AG04449 (cell line): ENCODE results near the gene SGMS2.
A peak's percentile ranks its signal among the peaks of the same experiment; 100 is the strongest.

ENCODE experiments used
- CTCF ChIA-PET: fragments of 350-600 bp; formaldehyde crosslinking; extraction: SDS; loops from one replicate; lab custom pipeline; 2021; ENCODE audit warnings: antibody characterized with exemption; lab: Yijun Ruan, JAX
- POLR2A ChIA-PET: fragments of 400-600, 350-600 bp; formaldehyde crosslinking; extraction: SDS; loops from one replicate; lab custom pipeline; 2020; ENCODE audit warnings: antibody characterized with exemption, inconsistent platforms; lab: Yijun Ruan, JAX
- DNase-seq: peaks from one replicate; pipeline ENCODE4 v3.0.0-alpha.2; 2010; ENCODE audit warnings: low read depth, low spot score
- H3K4me3 ChIP-seq: 2 replicates; pipeline ENCODE4 v1.5.1; 2011; ENCODE audit warnings: low read depth, mild to moderate bottlenecking, control low read depth, low read length
- TF ChIP-seq, protein P1 (sequence below): IDR thresholded peaks from one replicate; pipeline ENCODE4 v1.5.1; 2011; ENCODE audit warnings: mild to moderate bottlenecking, moderate library complexity, low read length, control low read depth, inconsistent platforms; ENCODE audit not compliant: insufficient read depth; ENCODE audit errors: missing control alignments

Gene SGMS2

DNA sequence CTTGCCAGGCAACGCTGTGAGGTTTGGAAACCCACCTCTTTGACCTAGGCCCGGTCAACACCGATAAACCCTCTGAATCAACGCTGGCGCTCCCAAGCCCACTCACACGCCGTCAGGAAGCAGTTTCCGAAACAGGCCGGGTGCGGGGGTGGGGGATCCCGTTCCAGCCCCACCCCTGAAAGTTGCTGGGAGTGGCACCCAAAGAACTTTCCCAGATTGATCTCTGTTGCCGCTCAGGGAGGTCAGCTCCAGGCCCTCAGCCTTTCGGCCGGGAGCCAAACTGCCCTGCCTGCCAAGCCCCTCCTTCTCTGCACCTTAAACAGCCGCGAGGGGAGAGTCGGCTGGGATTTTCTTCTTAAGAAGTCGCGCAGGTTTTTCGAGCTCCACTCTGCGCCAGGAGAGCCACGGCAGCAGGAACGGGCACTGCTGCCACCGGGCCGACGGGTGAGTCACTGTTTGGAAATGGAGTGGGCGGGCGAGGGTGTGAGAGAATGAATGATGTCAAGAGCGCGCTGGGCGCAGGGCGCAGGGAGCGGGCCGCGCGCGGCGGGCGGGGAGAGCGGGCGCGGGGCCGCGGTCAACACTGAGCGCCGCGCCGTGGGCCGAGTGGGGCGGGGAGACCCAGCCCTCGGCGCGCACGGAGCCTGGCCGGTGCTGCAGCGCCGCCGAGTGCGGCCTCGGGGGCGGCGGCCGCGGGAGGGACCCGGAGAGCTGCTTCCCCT lies at the start of gene SGMS2:
Gene SGMS2 (plus strand): TSS at position 583 of the 722 bp plus-strand sequence. CDS start 70,622 bp downstream, outside the sequence.
- DNase-seq = peak; percentile 44
- POLR2A ChIA-PET = interaction anchor here (0.7 to 0.9 kb wide), 3 partner anchors 14 to 104 kb away, joined by 3 to 5 read pairs (median 3); partner anchors contain the start of gene PAPSS1
- CTCF ChIA-PET = interaction anchor here (0.8 to 1.3 kb wide), 3 partner anchors 74 to 88 kb away, joined by 3 read pairs; no protein-coding TSS in a partner anchor
- peak within 1 kb of the TSS; percentile 76 for H3K4me3 ChIP-seq
- TF ChIP-seq, protein P1, sequence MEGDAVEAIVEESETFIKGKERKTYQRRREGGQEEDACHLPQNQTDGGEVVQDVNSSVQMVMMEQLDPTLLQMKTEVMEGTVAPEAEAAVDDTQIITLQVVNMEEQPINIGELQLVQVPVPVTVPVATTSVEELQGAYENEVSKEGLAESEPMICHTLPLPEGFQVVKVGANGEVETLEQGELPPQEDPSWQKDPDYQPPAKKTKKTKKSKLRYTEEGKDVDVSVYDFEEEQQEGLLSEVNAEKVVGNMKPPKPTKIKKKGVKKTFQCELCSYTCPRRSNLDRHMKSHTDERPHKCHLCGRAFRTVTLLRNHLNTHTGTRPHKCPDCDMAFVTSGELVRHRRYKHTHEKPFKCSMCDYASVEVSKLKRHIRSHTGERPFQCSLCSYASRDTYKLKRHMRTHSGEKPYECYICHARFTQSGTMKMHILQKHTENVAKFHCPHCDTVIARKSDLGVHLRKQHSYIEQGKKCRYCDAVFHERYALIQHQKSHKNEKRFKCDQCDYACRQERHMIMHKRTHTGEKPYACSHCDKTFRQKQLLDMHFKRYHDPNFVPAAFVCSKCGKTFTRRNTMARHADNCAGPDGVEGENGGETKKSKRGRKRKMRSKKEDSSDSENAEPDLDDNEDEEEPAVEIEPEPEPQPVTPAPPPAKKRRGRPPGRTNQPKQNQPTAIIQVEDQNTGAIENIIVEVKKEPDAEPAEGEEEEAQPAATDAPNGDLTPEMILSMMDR = no peak

DNA sequence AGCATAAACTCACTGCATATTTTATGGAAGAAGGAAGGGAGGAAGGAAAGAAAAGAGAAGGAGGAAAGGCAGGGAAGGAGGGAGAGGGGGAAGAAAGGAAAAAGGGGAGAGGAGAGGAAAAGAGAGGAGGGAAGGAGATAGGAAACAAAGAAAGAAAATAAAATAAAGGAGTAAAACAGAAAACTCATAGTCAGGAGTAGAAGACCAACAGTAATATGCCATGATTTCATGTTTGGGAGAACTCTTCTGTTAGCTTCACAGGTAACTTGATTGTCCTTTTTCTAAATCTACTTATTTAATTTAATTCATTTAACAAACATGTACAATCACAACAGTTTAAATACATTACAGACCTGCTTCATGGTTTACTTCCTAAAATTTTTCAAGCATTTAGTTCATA lies 46.8 kb upstream of the SGMS2 start:
- DNase-seq = no peak
- H3K4me3 ChIP-seq = no peak overlapping the region
- TF ChIP-seq, protein P1 = no peak
- CTCF ChIA-PET = no interaction called here
- POLR2A ChIA-PET = no interaction called here

DNA sequence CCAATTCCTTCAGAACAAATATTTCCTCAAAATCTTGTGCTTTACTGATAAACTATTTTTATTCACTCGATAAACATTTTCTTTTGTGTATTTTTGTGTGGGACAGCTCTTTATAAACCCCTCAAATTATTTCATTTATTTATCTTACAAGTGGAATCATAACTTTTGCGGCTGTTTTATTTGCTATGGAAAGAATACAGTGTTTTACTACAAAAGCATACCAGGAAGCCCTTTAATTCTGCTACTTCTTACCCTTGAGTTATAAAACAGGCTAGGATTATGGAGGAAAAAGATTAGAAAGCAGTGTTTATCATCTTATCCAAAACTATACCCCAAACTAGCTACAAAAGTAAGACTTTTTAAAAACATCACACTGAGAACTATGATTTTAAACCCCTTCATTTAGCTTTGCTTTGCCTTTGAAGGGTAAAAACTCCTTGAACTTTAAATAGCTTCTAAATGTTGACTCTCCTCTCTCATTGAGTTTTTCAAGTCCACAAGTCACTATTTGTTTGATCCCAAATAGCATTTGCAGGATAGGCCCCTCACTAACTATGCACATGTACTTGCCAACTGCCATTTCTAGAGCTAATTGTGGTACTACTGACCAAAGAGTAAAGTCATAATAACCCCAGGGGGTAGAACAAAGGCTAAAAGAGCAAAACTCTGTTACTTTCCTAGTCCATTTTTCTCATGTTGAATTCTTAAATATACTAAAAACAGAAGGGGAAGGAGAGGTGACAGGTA lies 45.8 kb upstream of the SGMS2 start:
- TF ChIP-seq, protein P1 = no peak
- CTCF ChIA-PET = interaction anchor here (0.9 to 1.6 kb wide), 2 partner anchors 16 to 20 kb away, joined by 3 to 5 read pairs; no protein-coding TSS in a partner anchor
- no peak for DNase-seq
- POLR2A ChIA-PET = no interaction called here
- no peak overlapping the region for H3K4me3 ChIP-seq

DNA sequence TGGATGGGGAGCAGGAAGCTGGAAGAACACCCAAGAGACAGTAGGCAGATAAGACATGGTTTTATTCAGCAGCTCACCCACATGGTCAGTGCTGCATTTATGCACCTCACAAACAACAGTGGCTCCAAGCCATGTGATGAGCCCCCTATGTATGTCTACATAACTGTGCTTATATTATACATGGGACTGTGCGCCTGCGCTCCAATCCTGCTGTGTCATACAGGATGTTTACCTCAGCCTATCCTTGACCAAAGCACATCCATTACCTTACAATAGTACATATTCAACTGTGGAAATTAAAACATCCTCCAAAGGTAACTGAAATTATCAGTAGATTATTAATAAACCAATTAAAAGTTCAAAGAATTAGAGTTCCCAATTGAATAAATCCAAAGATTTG lies 44.1 kb upstream of the SGMS2 start:
- DNase-seq = no peak
- CTCF ChIA-PET = interaction anchor here (1.6 kb wide), 1 partner anchor 22 kb away, joined by 5 read pairs; no protein-coding TSS in a partner anchor
- POLR2A ChIA-PET = no interaction called here
- no peak overlapping the region for H3K4me3 ChIP-seq
- TF ChIP-seq, protein P1 = no peak

DNA sequence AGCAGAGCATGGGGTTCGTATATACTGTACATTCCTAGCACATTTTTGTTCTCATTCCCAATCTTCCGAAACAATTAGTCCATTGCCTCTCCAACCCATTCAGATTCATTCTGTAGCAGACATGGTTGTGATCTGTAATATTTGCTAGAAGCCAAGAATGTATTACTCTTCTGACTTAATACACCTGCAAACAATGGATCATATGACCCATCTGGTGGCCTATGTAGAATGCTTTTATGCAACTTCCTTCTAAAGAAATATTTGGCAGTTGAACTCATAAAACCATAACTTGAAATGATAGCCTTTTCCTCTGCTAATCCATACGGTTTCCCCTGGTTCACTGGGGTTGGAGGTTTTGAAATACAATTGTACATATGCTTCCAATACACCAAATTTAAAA lies 32.8 kb upstream of the SGMS2 start:
- DNase-seq = no peak
- H3K4me3 ChIP-seq = no peak overlapping the region
- TF ChIP-seq, protein P1 = no peak
- POLR2A ChIA-PET = no interaction called here
- CTCF ChIA-PET = no interaction called here

DNA sequence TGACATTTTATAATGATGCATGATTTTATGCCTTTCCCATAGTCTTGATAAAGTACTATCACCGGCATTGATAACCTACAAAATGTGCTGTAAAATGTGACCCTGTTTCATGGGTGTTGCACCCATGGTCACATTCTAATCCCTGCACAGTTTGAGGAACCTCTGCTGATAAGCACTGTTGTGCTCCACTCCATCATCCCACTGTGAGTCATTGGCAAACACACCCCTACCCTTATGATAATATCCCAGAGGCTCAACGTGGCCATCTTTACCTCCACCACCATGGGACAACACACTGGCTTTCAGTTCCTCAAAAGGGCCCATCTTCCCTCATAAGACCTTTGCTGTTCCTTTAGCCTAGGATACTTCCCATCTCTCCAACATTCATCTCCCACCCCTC lies 32.0 kb upstream of the SGMS2 start:
- ChIA-PET CTCF (no interaction called here), POLR2A (no interaction called here)
- H3K4me3 ChIP-seq = no peak overlapping the region
- no peak for DNase-seq
- TF ChIP-seq, protein P1 = no peak
